ENCODE results near the gene DNAJC1. TPM values are rescaled to one million over a fixed set of nuclear protein-coding genes. Genes with fewer than 3 reads are reported as not detected.

The DNAJC1 gene
- total and polyA plus RNA-seq, 10 of the 15 experiments (the other 5 are each of a cell fraction or from before 2014, with no cell fraction given) = 2.5 to 39.3 (median 20.4) TPM

GRCh38 chr10:22006379-22006884, 2.9 kb upstream of the DNAJC1 start:
- ChIA-PET RAD21 (ENCODE audit: unreplicated experiment) (interaction anchor here (1.1 to 1.9 kb wide), 2 partner anchors 10 to 12 kb away, joined by 4 to 6 read pairs; no protein-coding TSS in a partner anchor), SMC1A (ENCODE audit: uncharacterized antibody, unreplicated experiment) (interaction anchor here (0.5 to 4.8 kb wide), 4 partner anchors 10 to 333 kb away, joined by 3 to 39 read pairs (median 4); no protein-coding TSS in a partner anchor), CTCF (interaction anchor here (0.7 to 2.4 kb wide), 6 partner anchors 9 to 983 kb away, joined by 3 to 16 read pairs (median 8); no protein-coding TSS in a partner anchor), POLR2A (no interaction called here)
- BruUV-seq (replicated peaks) = no TSS peak
- no peak overlapping the region for H2AFZ ChIP-seq (ENCODE audit: control insufficient read depth, low read depth, low read length)
- TF ChIP-seq SP1 (IDR thresholded peaks at IDR 0.05; ENCODE audit: low read depth, low read length) = no peak
- TF ChIP-seq RAD51 (IDR thresholded peaks at IDR 0.05) = no peak
- no peak for TF ChIP-seq POLR2A (IDR thresholded peaks at IDR 0.05; ENCODE audit: low read depth, low read length)
- no peak for TF ChIP-seq SUZ12 (IDR thresholded peaks at IDR 0.05; ENCODE audit: unreplicated experiment)
- no peak for TF ChIP-seq SMAD1 (IDR thresholded peaks at IDR 0.05; ENCODE audit: low read depth, partially characterized antibody)
- TF ChIP-seq RBBP5 (conservative IDR thresholded peaks at IDR 0.05) = no peak
- TF ChIP-seq, protein P1, sequence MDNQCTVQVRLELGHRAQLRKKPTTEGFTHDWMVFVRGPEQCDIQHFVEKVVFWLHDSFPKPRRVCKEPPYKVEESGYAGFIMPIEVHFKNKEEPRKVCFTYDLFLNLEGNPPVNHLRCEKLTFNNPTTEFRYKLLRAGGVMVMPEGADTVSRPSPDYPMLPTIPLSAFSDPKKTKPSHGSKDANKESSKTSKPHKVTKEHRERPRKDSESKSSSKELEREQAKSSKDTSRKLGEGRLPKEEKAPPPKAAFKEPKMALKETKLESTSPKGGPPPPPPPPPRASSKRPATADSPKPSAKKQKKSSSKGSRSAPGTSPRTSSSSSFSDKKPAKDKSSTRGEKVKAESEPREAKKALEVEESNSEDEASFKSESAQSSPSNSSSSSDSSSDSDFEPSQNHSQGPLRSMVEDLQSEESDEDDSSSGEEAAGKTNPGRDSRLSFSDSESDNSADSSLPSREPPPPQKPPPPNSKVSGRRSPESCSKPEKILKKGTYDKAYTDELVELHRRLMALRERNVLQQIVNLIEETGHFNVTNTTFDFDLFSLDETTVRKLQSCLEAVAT (IDR thresholded peaks at IDR 0.05) = no peak
- TF ChIP-seq CBX3 (IDR thresholded peaks at IDR 0.05; ENCODE audit: borderline replicate concordance, low read depth) = no peak
- no peak for TF ChIP-seq SUPT20H (IDR thresholded peaks at IDR 0.05; ENCODE audit: borderline replicate concordance, control insufficient read depth, low read depth, low read length)
- peaks cover 15% of the 10 kb centered on the region for H3K79me2 ChIP-seq (ENCODE audit: control insufficient read depth, insufficient read depth, low read length)
- no peak overlapping the region for H3K4me2 ChIP-seq (ENCODE audit: control insufficient read depth, insufficient read depth)
- in situ Hi-C loops (cut with MboI) = loop anchor here (5.0 to 10.0 kb wide), 2 partner anchors 311 to 428 kb away; partner anchors contain the start of gene COMMD3
- no peaks in the 10 kb centered on the region for H3K27me3 ChIP-seq (replicated peaks in 1 of 2; ENCODE audit: control insufficient read depth in 2 of 2, insufficient read depth in 2 of 2, low read length in 1 of 2)
- H3K9ac ChIP-seq (ENCODE audit: control insufficient read depth, insufficient read depth, low read length) = no peak overlapping the region
- H3K4me1 ChIP-seq (ENCODE audit: control insufficient read depth, insufficient read depth, low read length) = peaks cover 16% of the 10 kb centered on the region
- H3K4me3 ChIP-seq = no peak overlapping the region
- H3K27ac ChIP-seq (ENCODE audit: control insufficient read depth, insufficient read depth) = no peak overlapping the region
- no peak for FAIRE-seq
- no peaks in the 10 kb centered on the region for H3K9me3 ChIP-seq (replicated peaks; ENCODE audit: control insufficient read depth, insufficient read depth, low read length)
- intact Hi-C loops (cut with micrococcal nuclease; ENCODE audit: unreplicated experiment) = no loop called here
- no peak for DNase-seq (ENCODE audit: low read depth, low spot score)
- ATAC-seq = no peak
- H3K36me3 ChIP-seq (ENCODE audit: control insufficient read depth in 2 of 2, insufficient read depth in 2 of 2, low read length in 1 of 2) = no peaks in the 10 kb centered on the region
- no peaks in the 10 kb centered on the region for H4K20me1 ChIP-seq (ENCODE audit: control insufficient read depth, insufficient read depth)

Data from GM12878 (cell line).